GM10266 (cell line): Measurements from ENCODE around the gene ACOT8.

ENCODE experiments used
- DNase-seq: peaks from one replicate; pipeline ENCODE4 v3.0.0; 2012; ENCODE audit errors: extremely low spot score
- CTCF ChIP-seq: IDR thresholded peaks from 2 replicates; pipeline ENCODE4 v1.5.1; 2012; ENCODE audit warnings: mild to moderate bottlenecking, low read depth; ENCODE audit not compliant: control insufficient read depth, insufficient read depth; ENCODE audit errors: missing control alignments

The ACOT8 gene

DNA sequence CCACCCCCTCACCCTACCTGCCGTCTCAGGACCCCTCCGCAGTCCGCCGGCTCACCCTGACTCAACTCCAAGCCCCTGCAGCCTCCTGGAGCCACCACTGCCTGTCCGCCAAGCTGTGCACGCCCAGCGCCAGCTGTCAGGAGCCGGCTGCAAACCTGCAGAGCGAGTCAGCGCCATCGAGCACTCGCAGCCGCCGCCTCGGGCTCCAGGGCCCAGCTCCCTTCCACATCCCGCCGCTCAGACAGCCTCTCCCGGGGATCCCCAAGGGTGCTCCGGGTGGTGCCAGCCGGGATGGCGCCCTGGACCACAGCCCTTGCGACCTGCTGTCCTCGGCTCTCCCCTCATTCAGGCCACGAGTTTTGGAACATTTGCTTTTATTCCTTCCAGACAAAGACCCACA lies 34.3 kb downstream of the ACOT8 start:
- DNase-seq = no peak
- no peak for TF ChIP-seq CTCF

DNA sequence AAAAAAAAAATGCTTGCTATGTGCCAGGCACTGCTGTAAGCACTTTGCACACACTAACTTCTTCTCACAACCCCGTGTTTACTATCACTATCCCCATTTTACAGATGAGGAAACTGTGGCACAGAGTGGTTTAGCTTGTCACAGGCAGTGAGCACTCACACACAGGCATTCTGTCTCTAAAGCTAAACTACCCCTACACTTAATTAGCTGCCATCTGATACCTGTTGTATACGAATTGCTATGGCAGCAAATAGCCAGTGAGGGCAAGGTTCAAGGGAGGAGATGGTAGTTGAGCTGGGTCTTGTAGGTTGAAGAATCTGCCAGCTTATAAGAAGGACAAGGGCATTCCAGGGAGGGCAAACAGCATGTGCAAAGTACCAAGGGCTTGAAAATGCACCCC lies 35.2 kb downstream of the ACOT8 start:
- DNase-seq = no peak

DNA sequence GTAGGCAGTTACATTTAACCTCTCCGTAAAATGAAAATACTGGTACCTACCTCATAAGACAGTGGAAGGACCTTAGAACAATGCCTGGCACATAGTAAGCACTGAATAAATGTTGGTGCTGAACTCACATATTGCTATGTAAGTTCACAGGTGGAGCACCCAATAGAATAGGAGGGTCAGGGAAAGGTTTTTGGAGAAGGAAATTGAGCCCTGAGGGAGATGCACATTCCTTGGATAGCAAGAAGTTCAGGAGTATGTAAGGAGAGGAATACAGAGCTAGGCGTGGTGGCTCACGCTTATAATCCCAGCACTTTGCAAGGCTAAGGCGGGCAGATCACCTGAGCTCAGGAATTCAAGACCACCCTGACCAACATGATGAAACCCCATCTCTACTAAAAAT lies 37.7 kb downstream of the ACOT8 start:
- no peak for TF ChIP-seq CTCF
- DNase-seq = no peak

More for the DNA sequence above, 35.2 kb downstream of the ACOT8 start:
- TF ChIP-seq CTCF = no peak

GRCh38 chr20:45818239-45818638 lies 39.0 kb downstream of the ACOT8 start:
- no peak for TF ChIP-seq CTCF

DNA sequence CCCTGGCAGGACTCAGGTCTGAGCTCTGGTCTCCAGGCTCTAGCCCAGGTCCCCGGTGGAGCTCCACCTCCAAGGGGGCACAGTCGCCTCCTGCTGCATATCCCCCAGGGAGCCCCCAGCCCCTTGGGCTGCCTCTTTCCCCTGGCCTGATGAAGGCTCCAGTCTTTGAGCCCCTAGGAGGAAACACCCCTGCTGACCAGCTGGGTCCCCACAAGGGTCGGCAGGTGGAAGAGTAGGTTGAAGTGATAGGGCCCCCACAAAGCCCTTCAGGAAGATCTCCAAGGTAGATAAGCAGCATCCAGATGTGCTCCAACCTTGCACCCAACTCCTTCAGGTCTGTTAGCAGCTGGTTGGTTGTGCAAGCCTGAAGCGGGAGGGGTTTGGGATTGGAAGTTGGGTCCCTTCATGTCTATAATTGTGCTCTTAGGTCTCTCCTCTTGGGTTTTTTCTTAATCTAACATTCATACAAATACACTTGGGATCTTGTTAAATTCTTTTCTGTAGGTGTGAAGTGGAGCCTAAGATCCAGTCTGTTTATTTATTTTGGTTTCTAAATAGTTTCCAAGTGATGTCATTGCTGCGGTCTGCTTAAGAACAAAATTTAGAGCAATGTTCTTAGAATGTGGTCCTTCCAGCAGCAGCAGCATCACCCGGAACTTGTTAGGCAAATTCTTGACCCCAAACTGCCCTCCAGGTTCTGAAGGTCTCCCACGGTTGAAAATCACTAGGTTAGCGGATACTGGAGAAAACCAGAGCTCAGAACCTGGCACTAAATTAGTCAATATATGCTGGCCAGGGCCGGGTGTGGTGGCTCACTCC lies 39.6 kb downstream of the ACOT8 start:
- TF ChIP-seq CTCF = no peak
- no peak for DNase-seq

More at GRCh38 chr20:45818239-45818638, 39.0 kb downstream of the ACOT8 start:
- no peak for DNase-seq

- DNase-seq = no peak
- TF ChIP-seq CTCF = no peak
Observed at GRCh38 chr20:45816951-45817350, 40.2 kb downstream of the ACOT8 start.

DNA sequence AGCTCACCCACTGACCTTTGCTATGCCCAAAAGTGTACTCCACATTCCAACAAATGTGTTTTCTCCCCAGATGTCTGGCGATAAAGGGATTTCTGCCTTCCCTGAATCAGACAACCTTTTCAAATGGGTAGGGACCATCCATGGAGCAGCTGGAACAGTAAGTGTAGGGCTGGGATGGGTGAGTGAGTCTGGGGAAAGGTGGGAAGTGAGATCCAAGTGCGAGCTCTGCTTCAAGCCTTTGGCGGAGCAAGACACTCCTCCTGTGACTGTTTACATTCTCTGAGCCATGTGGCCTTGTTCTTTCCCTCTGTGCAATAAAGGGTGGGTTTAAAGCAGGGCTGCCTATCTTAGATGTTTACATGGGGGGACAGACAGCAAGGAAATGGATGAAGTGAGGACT lies 42.9 kb downstream of the ACOT8 start:
- no peak for DNase-seq
- TF ChIP-seq CTCF = no peak
